ENCODE measurements around the gene RPL26. TPM values are rescaled to one million over a fixed set of nuclear protein-coding genes. Genes with fewer than 3 reads are reported as not detected.

Gene RPL26
- total RNA-seq, result 6,688 TPM

- H3K4me3 ChIP-seq (ENCODE audit: low read length), result peak within 1 kb of the TSS; percentile 86
- no peaks in the 10 kb centered on the region for H3K9me3 ChIP-seq (ENCODE audit: low read depth, low read length)
- H3K4me1 ChIP-seq (ENCODE audit: insufficient read depth, low read length), result peaks cover 48% of the 10 kb centered on the region
- no peaks in the 10 kb centered on the region for H3K27me3 ChIP-seq (ENCODE audit: insufficient read depth, low read length)
Observed at GRCh38 chr17:8383143-8383822, at the start of gene RPL26. Gene RPL26 (minus strand): TSS chr17:8383193. CDS start chr17:8382310, 883 bp downstream.

- Histone ChIP-seq H3K4me1 (ENCODE audit: insufficient read depth, low read length) (peaks cover 6% of the 10 kb centered on the region), H3K27me3 (ENCODE audit: insufficient read depth, low read length) (no peaks in the 10 kb centered on the region), H3K9me3 (ENCODE audit: low read depth, low read length) (no peaks in the 10 kb centered on the region), H3K4me3 (ENCODE audit: low read length) (no peak overlapping the region)
Observed at GRCh38 chr17:8430966-8431365, 48.0 kb upstream of the RPL26 start.

DNA sequence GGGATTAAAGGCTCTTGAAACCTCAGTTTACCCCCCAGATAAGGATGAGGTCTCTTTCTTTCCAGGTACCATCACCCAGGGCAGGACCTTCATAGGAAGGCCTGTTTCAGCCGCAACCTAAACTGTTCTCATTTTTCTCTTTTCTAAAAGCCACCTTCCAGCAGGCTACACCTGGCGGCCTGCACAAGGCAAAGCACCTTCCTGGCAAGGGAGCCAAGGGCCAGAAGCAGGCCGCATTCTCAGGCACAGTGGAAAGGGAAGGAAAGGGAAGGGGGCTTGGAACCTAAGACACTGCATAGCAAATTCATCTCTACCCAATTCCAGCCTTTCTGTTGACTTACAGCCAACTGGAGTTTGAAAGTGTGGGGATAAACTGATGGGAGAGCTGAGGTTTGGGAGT is 43.8 kb upstream of the RPL26 start:
- no peaks in the 10 kb centered on the region for H3K27me3 ChIP-seq (ENCODE audit: insufficient read depth, low read length)
- peaks cover 2% of the 10 kb centered on the region for H3K4me1 ChIP-seq (ENCODE audit: insufficient read depth, low read length)
- no peak overlapping the region for H3K4me3 ChIP-seq (ENCODE audit: low read length)
- no peaks in the 10 kb centered on the region for H3K9me3 ChIP-seq (ENCODE audit: low read depth, low read length)

- Histone ChIP-seq H3K27me3 (ENCODE audit: insufficient read depth, low read length) (no peaks in the 10 kb centered on the region), H3K9me3 (ENCODE audit: low read depth, low read length) (no peaks in the 10 kb centered on the region), H3K4me1 (ENCODE audit: insufficient read depth, low read length) (peaks cover 8% of the 10 kb centered on the region), H3K4me3 (ENCODE audit: low read length) (no peak overlapping the region)
Observed at GRCh38 chr17:8426094-8426720, 43.2 kb upstream of the RPL26 start.

DNA sequence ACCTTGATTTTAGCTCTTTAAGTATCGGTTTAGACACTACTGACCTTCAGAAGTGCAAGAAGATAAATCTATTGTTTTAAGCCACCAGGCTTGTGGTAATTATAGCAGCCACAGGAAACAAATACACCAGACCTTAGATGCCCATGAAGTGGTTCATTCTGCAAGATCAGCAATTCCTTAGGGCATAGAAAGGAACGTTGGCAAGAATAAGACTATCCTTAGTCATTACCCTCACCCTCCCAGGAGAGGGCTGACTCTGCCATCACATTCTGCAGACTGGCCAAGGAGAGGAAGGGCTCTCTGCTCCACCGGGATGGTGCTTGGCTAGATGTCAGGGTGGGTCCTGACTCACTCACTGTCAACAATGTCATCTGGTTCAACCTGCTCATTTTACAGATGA is 38.6 kb upstream of the RPL26 start:
- no peak overlapping the region for H3K4me3 ChIP-seq (ENCODE audit: low read length)
- peaks cover 45% of the 10 kb centered on the region for H3K4me1 ChIP-seq (ENCODE audit: insufficient read depth, low read length)
- peaks cover 2% of the 10 kb centered on the region for H3K27me3 ChIP-seq (ENCODE audit: insufficient read depth, low read length)
- no peaks in the 10 kb centered on the region for H3K9me3 ChIP-seq (ENCODE audit: low read depth, low read length)

- peaks cover 4% of the 10 kb centered on the region for H3K27me3 ChIP-seq (ENCODE audit: insufficient read depth, low read length)
- H3K4me3 ChIP-seq (ENCODE audit: low read length), result no peak overlapping the region
- H3K9me3 ChIP-seq (ENCODE audit: low read depth, low read length), result no peaks in the 10 kb centered on the region
- peaks cover 48% of the 10 kb centered on the region for H3K4me1 ChIP-seq (ENCODE audit: insufficient read depth, low read length)
Observed at GRCh38 chr17:8420041-8420934, 37.3 kb upstream of the RPL26 start.

DNA sequence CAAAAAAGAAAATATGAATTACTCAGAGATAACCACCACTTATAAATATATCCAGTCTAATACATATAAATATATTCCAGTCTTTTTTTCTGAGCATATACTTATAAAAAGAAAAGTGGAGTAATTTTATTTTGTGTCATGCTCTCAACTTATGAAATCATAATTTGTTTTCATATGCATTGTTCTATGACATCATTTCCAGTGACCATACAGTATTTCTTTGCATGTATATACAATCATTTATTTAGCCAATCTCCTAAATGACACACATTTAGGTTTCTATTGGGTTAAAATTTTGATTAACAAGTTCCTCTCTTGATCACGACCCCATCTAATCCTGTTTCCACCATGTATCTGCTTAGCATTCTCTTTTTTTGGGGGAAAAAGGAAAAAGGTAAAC is 36.3 kb upstream of the RPL26 start:
- Histone ChIP-seq H3K4me1 (ENCODE audit: insufficient read depth, low read length) (peaks cover 48% of the 10 kb centered on the region), H3K9me3 (ENCODE audit: low read depth, low read length) (no peaks in the 10 kb centered on the region), H3K27me3 (ENCODE audit: insufficient read depth, low read length) (peaks cover 4% of the 10 kb centered on the region), H3K4me3 (ENCODE audit: low read length) (no peak overlapping the region)

DNA sequence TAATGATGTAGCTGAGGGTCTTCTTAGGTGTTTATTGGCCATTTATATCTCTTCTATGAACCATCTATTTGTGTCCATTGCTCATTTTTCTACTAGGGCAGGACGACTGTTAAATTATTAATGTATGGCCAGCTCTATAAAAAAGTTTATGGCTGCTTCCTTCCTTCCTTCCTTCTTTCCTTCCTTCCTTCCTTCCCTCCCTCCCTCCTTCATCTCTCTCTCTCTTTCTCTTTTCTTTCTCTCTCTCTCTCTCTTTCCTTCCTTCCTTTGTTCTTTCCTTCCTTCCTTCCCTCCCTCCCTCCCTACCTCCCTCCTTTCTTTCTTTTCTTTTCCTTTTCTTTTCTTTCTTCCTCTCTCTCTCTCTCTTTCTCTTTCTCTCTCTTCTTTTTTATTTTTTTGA is 35.5 kb upstream of the RPL26 start:
- H3K4me3 ChIP-seq (ENCODE audit: low read length), result no peak overlapping the region
- H3K4me1 ChIP-seq (ENCODE audit: insufficient read depth, low read length), result peaks cover 50% of the 10 kb centered on the region
- H3K27me3 ChIP-seq (ENCODE audit: insufficient read depth, low read length), result peaks cover 4% of the 10 kb centered on the region
- H3K9me3 ChIP-seq (ENCODE audit: low read depth, low read length), result no peaks in the 10 kb centered on the region

GRCh38 chr17:8417806-8418205 is 34.8 kb upstream of the RPL26 start:
- Histone ChIP-seq H3K4me1 (ENCODE audit: insufficient read depth, low read length) (peaks cover 56% of the 10 kb centered on the region), H3K4me3 (ENCODE audit: low read length) (peak overlapping the region; percentile 10), H3K9me3 (ENCODE audit: low read depth, low read length) (no peaks in the 10 kb centered on the region), H3K27me3 (ENCODE audit: insufficient read depth, low read length) (peaks cover 4% of the 10 kb centered on the region)

GRCh38 chr17:8413938-8414337 is 30.9 kb upstream of the RPL26 start:
- H3K9me3 ChIP-seq (ENCODE audit: low read depth, low read length), result no peaks in the 10 kb centered on the region
- H3K27me3 ChIP-seq (ENCODE audit: insufficient read depth, low read length), result peaks cover 3% of the 10 kb centered on the region
- no peak overlapping the region for H3K4me3 ChIP-seq (ENCODE audit: low read length)
- H3K4me1 ChIP-seq (ENCODE audit: insufficient read depth, low read length), result peaks cover 57% of the 10 kb centered on the region

GRCh38 chr17:8413328-8413727 is 30.3 kb upstream of the RPL26 start:
- Histone ChIP-seq H3K4me3 (ENCODE audit: low read length) (peak overlapping the region; percentile 40), H3K9me3 (ENCODE audit: low read depth, low read length) (no peaks in the 10 kb centered on the region), H3K4me1 (ENCODE audit: insufficient read depth, low read length) (peaks cover 52% of the 10 kb centered on the region), H3K27me3 (ENCODE audit: insufficient read depth, low read length) (peaks cover 2% of the 10 kb centered on the region)

DNA sequence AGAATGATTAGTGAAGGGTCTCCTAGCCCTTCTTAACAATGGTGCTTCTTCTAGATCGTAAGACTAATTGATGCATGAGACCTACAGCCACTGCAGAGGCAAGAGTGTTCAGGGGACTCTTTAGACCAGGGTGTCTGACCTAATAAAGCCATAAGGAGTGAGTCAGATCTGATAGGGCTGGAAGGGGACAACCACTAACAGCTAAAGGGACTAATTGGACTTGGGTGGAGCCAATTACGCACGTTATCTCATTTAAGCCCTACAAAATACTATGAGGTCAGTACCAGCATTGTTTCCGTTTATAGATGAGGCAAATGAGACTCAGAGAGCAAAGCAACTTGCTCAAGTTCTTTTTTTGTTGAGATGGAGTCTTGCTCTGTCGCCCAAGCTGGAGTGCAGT is 29.1 kb upstream of the RPL26 start:
- Histone ChIP-seq H3K4me3 (ENCODE audit: low read length) (no peak overlapping the region), H3K27me3 (ENCODE audit: insufficient read depth, low read length) (peaks cover 2% of the 10 kb centered on the region), H3K9me3 (ENCODE audit: low read depth, low read length) (no peaks in the 10 kb centered on the region), H3K4me1 (ENCODE audit: insufficient read depth, low read length) (peaks cover 39% of the 10 kb centered on the region)

GRCh38 chr17:8410883-8411238 is 27.9 kb upstream of the RPL26 start:
- no peaks in the 10 kb centered on the region for H3K27me3 ChIP-seq (ENCODE audit: insufficient read depth, low read length)
- H3K4me1 ChIP-seq (ENCODE audit: insufficient read depth, low read length), result peaks cover 33% of the 10 kb centered on the region
- H3K4me3 ChIP-seq (ENCODE audit: low read length), result no peak overlapping the region
- H3K9me3 ChIP-seq (ENCODE audit: low read depth, low read length), result no peaks in the 10 kb centered on the region

DNA sequence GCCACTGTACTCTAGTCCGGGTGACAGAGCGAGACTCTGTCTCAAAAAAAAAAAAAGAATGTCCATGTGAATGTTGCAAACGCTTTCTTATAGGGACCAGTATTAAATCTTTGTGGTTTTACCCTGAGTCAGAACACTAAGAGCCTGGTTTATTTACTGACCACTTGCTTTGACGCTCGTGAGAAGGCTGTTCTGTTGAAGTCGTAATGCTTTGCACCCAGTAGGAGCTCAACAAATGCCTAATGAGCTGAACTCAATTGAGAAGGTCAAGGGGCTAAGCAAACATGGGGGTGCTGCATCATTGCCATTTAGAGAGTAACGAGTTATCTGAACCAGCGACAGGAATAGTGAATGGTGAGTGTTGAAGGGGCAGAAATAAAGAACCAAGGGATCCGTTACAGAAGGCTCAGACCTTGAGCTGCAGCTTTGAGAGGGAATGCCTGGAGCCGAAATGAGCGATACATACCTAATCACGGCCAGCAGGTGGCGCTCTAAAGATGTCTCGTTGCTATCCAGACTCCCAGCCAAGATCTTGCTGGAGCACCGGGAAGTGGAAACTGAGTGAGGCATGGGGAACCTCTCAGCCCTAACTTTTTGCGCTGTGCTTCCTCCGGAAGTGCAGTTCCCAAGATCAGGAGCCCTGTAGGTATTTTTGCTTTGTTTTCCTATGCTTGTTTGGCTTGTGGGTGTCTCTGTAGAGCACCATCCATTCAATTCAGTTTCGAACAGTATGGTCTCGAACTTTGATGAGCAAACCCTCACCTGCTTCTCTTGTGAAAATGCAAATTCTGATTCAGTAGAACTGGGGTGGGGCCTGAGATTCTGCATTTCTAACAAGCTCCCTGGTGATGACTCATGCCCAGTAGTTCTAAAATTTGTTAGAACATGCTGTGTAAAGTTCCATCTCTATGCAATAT is 27.2 kb upstream of the RPL26 start:
- H3K4me1 ChIP-seq (ENCODE audit: insufficient read depth, low read length), result peaks cover 33% of the 10 kb centered on the region
- no peaks in the 10 kb centered on the region for H3K27me3 ChIP-seq (ENCODE audit: insufficient read depth, low read length)
- no peaks in the 10 kb centered on the region for H3K9me3 ChIP-seq (ENCODE audit: low read depth, low read length)
- no peak overlapping the region for H3K4me3 ChIP-seq (ENCODE audit: low read length)

Measured in mononuclear cell (primary cell).